GM19372 (cell line): ENCODE measurements around the gene PARD6B.
"Not testable (repeated sequence)": the region's sequence is repeated elsewhere in the genome, so short reads cannot be mapped to it uniquely, and the experiment has no call there.

ENCODE experiments used
- ATAC-seq: cut with Tn5 transposase; IDR thresholded peaks from one replicate; pipeline ENCODE4 v1.9.1; 2021; ENCODE audit warnings: mild to moderate bottlenecking, low read depth, moderate library complexity; ENCODE audit not compliant: unreplicated experiment

The PARD6B gene

DNA sequence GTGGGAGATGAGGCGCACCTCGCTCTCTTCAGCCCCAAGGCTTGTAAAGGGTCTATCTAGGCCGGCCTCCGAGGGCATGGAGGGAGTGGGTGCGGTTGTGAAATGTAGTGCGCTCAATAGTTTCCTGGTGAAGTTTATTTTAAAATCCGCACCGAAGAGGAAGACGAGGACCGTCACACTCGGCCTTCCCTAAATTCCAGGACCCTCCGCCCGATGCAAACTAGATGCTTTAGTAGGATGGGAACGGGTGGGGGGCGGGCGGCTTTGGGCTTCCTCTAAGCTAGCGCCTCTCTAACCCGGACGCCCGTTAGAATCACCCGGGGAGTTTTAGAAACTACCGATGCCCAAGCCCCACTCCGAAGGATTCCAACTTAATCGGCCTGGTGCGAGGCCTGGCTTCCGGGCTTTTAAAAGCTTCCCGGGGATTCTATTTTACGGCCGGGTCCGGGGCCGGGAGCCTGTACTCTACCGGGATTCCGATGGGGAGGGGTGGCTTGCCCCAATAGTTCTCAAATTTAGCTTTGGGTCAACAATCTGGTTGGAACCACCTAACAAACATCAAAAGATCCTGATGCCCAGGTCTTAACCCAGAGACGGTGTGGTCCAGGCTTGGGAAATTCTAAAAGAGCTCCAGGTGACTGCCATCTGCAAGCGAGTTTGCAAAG is 62.9 kb downstream of the PARD6B start:
- no peak for ATAC-seq

DNA sequence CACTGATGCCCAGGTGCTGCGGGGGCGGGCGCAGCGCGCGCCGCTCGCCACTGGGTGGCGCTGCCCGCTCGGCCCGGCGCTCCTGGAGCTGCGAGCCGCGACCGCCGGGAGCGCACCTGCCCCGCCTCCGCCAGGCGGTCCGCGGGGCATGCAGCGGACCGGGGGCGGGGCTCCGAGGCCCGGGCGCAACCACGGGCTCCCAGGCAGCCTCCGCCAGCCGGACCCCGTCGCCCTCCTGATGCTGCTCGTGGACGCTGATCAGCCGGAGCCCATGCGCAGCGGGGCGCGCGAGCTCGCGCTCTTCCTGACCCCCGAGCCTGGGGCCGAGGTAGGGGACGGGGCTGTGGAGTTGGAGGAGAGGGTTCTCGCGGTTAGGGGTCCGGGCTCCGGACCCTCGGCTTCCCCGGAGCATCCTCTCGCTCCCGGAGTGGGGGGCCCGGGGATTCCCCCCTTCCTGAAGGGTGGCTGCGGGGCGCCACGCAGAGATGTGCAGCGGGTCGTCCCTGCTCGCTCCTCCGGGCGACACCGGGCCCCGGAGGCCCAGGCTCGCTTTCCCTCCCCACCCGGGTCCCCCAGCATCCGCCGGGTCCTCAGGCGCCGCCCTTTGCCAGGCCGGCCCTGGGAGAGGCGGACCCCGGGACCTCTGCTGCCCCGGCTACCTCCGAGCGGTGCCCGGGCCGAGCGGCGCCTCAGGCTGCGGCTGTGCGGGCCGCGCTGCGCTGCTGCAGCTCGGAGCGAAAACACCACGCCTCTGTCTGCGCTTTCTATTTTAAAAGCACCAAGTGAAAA is 63.7 kb downstream of the PARD6B start, which contains the start of gene BCAS4:
BCAS4 (plus strand) TSS at position 216 of the 789 bp plus-strand sequence; CDS start at position 239, 23 bp downstream.
- peak; percentile 76 for ATAC-seq

DNA sequence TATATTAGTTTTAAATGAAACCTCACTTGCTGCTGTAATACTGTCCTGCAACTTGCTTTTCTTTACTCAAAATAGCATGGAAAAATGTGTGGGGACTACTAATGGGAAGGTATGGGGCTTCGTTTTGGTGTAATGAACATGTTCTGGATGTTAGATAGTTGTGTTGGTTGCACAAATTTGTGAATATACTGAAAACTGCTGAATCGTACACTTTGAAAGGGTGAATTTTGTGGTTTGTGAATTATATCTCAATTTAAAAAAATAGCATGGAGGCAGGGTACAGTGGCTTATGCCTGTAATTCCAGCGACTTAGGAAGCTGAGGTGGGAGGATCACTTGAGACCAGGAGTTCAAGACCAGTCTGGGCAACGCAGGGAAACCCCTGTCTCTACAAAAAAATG is 65.8 kb downstream of the PARD6B start:
- ATAC-seq = no peak

DNA sequence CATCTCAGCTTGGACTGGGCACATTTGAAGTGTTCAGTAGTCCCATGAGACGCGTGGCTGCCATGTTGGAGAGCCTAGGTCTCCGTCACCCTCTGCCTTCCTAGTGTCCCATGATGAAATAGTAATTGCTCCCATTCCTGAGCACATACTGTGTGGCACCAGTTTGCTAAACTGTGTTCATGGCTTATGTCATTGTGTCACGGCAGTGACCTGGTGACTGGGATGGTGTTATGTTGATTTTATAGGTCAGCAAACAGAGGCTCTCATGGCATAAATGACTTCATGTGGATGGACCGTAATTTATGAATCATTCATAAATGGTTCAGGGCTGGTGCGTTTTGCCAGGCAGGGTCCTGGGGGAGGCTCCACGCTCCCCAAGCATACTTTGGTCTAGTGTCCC is 67.3 kb downstream of the PARD6B start:
- no peak for ATAC-seq

DNA sequence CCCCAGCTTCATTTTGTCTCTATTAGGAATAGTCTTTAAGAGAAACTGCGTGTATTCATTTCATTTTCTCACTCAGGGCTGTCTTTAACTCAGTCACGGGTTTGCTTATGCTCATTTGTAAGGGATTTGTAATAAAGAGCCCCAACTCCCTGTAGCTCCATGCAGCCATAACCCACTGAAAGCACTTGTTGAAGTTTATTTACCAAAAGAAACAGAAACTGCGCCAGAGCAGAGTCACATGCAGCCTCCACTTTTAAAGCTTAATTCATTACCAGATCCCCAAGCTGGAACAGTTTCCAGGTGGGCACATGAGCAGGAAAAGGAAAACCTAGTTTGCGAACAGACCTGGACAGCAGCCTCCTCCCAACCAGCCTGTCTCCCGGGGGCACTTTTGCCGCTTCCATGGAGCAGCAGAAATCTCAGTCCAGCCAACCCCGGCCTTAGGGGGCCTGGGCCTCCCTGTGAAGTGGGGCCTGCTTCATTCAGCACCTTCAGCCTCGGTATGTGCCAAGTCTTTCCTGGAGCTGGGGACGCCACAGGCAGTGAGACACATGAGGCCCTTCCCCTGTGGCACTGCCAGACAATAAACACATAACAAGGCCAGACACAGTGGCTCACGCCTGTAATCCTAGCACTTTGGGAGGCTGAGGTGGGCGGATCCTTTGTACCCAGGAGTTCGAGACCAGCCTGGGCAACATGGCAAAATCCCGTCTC is 68.0 kb downstream of the PARD6B start:
- ATAC-seq = no peak

DNA sequence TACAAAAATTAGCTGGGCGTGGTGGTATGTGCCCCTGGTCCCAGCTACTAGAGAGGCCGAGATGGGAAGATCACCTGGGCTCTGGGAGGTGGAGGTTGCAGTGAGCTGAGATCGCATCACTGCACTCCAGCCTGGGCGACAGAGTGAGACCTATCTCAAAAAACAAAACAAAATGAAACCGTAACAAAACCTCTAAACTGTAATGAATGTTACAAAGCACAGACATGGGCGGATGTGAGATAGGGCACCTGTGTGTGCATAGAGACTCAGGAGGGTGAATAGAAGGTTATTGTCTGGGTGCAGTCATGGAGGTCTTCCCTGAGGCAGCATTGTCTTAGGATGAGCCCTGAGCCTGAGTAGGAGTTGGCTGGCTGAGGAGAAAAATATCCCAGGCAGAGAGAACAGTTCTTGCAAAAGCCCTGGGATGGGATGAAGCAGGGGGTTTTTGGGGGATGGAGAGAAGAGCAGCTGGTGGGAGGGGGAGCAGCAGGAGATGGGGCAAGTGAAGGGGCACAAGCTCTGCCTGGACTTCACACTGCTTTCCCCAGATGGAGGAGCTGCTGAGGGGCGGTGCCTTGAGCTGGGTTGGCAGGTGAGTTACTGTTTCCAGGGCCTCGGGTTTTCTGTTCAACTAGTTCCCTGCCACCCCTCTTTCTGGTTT is 68.6 kb downstream of the PARD6B start:
- ATAC-seq = no peak

DNA sequence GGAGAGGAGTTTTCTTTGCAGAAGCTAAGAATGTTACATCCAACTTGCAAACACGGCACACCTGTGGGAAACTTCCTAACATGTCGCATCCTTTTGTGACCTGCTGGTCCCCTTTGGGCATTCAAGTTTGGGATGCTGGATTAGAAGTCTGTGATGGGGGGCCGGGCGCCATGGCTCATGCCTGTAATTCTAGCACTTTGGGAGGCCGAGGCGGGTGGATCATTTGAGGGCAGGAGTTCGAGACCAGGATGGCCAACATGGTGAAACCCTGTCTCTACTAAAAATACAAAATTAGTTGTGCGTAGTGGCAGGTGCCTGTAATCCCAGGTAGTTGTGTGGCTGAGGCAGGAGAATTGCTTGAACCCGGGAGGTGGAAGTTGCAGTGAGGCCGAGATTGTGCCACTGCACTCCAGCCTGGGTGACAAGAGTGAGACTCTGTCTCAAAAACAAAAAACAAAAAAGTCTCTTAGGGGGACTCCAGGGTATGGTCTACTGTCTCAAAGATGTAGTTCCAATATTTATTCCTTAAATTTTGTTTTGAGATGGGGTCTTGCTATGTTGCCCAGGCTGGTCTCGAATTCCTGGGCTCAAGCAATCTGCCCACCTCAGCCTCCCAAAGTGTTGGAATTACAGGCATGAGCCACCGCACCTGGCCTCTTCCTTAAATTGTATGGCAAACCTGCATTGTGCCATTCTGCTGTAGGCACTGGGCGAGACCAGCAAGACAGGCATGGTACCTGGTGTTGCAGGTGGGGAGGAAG is 69.8 kb downstream of the PARD6B start:
- not testable (repeated sequence) for ATAC-seq

DNA sequence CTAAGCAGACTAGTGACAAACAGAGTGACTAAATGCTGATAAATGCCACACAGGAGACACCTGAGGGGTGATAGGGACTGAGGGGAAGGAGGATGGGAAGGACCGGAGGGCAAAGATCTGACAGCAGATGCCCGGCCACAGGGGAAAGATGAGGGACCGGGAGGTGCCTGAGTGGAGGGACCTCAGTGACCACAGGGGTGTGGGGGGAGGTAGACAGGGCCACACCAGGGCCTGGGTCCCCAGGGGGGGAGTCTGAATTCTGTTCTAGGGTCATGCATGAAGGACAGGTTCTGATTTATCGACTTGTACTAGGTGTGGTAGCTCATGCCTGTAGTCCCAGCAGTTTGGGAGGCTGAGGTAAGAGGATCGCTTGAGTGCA is 70.4 kb downstream of the PARD6B start:
- no peak for ATAC-seq

DNA sequence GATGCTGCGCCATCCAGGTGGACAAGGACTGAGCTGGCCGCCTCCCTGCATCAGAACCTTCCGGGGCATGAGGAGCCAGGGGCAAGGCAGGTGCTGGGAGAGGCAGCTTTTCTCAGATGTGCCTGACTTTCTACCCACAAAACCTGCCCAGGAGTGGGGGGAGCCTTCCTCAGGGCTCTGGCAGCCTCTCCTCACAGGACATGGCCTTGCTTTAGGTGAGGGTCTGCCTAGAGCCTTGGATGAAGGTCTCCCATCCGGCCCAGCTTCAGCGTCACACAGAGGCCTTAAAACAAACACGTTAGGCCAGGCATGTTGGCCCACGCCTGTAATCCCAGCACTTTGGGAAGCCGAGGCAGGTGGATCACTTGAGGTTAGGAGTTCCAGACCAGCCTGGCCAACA is 70.9 kb downstream of the PARD6B start:
- no peak for ATAC-seq

DNA sequence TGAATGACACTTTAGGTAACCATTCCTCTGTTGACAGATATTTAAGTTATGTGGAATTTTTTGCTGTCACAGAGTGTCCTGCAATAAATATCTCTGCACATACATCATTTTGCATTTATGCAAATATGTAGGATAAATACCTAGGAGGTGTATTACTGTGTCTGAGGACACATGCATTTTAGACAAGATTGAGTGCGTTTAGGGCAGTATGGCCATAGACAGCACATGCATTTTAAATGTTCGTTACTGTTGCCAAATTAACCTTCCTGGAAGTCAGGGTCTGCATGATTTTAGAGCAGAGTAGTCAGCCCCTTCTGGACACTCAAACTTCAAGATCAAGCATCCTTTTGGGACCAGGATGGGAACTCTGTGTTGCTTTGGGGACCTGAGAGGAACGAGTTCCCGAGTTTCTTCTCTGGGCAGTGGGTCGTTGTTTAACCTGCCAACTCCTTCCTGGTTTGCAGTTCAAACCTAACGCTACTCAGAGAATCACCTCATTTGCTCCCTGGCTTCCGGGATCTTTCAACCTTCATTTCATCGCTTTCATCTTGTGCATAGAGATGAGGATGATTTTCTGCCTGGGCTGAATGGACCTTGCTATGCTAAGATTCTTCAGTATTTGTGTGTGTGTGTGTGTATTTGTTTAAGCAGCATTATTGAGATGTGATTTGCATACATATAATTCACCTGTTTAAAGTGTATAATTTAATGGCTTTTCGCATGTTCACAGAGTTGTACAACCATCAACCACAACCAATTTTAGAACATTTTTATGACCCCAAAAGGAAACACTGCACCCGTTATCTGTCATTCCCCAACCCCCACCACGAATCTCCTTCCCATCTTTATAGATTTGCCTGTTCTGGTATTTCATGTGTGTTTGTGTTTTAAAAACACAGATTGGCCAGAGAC is 73.3 kb downstream of the PARD6B start:
- no peak for ATAC-seq

DNA sequence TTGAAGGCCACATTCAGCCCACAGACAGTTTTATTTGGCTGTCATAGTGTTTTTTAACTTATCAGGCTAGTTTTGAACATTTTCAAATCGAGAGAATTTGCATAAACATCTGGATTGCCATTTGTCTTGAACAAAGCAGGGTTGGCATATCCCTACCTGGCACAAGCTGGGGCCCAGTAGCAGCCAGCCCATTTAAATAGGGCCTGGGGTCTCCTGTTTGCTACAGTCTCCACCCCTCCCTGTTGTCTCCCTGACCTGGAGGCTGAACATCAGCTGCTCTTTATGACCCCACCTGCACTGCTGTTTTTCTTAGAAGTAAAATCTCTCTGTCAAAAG is 73.9 kb downstream of the PARD6B start:
- no peak for ATAC-seq

DNA sequence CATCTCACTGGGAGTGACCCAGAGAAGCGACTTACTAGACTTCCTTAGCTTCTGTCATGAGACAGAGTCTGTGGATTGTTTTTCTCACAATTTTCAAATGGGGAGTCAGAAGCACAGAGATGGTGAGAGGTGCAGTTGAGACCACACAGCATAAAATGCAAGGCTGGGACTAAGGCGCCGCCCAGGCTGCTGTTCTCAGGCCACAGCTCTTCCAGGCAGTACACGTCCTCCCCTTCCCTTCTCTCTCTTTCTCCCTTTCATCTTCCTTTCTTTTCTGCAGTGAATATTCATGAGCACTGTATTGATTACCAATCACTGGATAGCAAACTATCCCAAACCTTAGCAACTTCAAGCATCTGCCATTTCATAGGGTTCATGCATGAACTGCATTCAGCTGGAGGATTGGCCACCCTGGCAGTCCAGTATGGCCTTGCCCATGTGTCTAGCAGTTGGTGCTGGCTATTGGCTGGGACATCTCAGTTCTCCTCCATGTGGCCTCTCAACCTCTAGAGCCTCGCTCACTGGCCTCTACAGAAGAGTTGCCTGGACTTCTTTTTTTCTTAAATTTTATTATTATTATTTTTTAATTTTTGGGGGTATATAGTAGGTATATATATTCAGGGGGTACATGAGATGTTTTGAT is 74.9 kb downstream of the PARD6B start:
- ATAC-seq = no peak
